HG03066 (cell line): ENCODE data around the gene LILRB3.
"Not testable (repeated sequence)": the region's sequence is repeated elsewhere in the genome, so short reads cannot be mapped to it uniquely, and the experiment has no call there.

ENCODE experiments used
- ATAC-seq: cut with Tn5 transposase; IDR thresholded peaks from one replicate; pipeline ENCODE4 v1.9.1; 2021; ENCODE audit warnings: low read depth; ENCODE audit not compliant: unreplicated experiment

Gene LILRB3

DNA sequence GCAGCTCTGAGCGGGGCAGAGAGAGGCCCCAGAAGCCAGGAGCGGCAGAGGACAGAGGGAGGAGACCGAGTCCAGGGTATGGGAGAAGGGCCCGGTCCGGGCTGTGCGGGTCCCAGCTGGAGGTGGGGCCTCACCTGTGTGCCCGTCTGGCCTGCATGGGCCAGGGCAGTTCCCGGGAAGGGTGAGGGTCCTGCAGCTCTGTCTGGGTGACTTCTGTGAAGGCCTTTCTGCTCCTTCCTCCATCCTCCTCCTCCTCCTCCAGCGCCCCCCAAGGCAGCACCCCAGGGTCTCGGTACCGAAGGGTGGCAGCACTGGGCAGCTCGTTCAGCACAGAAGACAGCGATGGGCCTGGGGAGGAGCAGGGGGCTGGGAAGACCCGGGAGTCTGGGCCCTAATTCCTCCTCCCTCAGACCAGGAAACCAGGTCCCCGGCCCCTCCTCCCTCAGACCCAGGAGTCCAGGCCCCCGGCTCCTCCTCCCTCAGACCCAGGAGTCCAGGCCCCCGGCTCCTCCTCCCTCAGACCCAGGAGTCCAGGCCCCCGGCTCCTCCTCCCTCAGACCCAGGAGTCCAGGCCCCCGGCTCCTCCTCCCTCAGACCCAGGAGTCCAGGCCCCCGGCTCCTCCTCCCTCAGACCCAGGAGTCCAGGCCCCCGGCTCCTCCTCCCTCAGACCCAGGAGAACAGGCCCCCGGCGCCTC, 50.9 kb downstream of the LILRB3 start:
- not testable (repeated sequence) for ATAC-seq

- ATAC-seq: no peak
Measured at GRCh38 chr19:54169149-54169740, 53.6 kb downstream of the LILRB3 start.

- ATAC-seq: no peak
Measured at GRCh38 chr19:54168174-54168917, 54.5 kb downstream of the LILRB3 start.
